K562 (cell line): ENCODE measurements around the gene BRSK1. TPM values are rescaled to one million over a fixed set of nuclear protein-coding genes. Genes with fewer than 3 reads are reported as not detected.
A peak's percentile ranks its signal among the peaks of the same experiment; 100 is the strongest.

Experiments
- AFF1 ChIP-seq, 2 experiments: fragments of 450-650 bp; IDR thresholded peaks; 2 replicates each; pipeline ENCODE4 v1.6.1; 2018; ENCODE audit warnings: mild to moderate bottlenecking in 2 of 2, low read depth in 1 of 2; ENCODE audit not compliant: partially characterized antibody in 2 of 2
- BACH1 ChIP-seq: fragments of 200-800 bp; sonication (Bioruptor generic); IDR thresholded peaks from 2 replicates; pipeline ENCODE4 v1.6.1; 2016; ENCODE audit warnings: missing genetic modification characterization, missing compliant biosample characterization
- CREM ChIP-seq: IDR thresholded peaks from 2 replicates; pipeline ENCODE4 v1.6.1; 2014; ENCODE audit warnings: antibody characterized with exemption, low read depth
- ETS1 ChIP-seq: conservative IDR thresholded peaks from 2 replicates; pipeline ENCODE4 v1.6.1; 2011; ENCODE audit warnings: low read depth, mild to moderate bottlenecking, low read length; ENCODE audit not compliant: control insufficient read depth
- GABPA ChIP-seq: fragments of 200-800 bp; sonication (Bioruptor generic); conservative IDR thresholded peaks from 2 replicates; pipeline ENCODE4 v1.6.1; 2016; ENCODE audit warnings: low read depth, missing genetic modification characterization, missing compliant biosample characterization
- POLR2AphosphoS2 ChIP-seq: IDR thresholded peaks from 2 replicates; pipeline ENCODE4 v1.6.1; 2012; ENCODE audit warnings: low read length, improper control_type of control experiment
- POLR2G ChIP-seq: fragments of 200-400 bp; formaldehyde crosslinking; IDR thresholded peaks from 2 replicates; pipeline ENCODE4 v1.6.1; 2017; ENCODE audit warnings: low read depth, mild to moderate bottlenecking, antibody characterized with exemption, low read length, moderate library complexity
- SMAD2 ChIP-seq: fragments of 150-350 bp; IDR thresholded peaks from 2 replicates; pipeline ENCODE4 v1.6.1; 2014; ENCODE audit warnings: low read depth, mild to moderate bottlenecking, low read length
- ZBTB11 ChIP-seq, 3 experiments: fragments of 200-800 bp in 1 of 3; fragments of 250-450 bp in 1 of 3; fragments of 450-650 bp in 1 of 3; sonication (Bioruptor Pico) in 1 of 3; sonication (Bioruptor generic) in 1 of 3; formaldehyde crosslinking in 1 of 3; IDR thresholded peaks; 2 replicates each; pipeline versions ENCODE4 v1.6.1 to v1.8.0; 2016 to 2022; ENCODE audit warnings: mild to moderate bottlenecking in 2 of 3, missing genetic modification characterization in 2 of 3, missing compliant biosample characterization in 1 of 3, moderate library complexity in 1 of 3
- ZFX ChIP-seq: sonication (generic); formaldehyde crosslinking; IDR thresholded peaks from 2 replicates; pipeline ENCODE4 v1.8.0; 2022; ENCODE audit warnings: mild to moderate bottlenecking, missing genetic modification reagents, moderate library complexity
- ZNF143 ChIP-seq: sonication (generic); formaldehyde crosslinking; IDR thresholded peaks from 2 replicates; pipeline ENCODE4 v1.9.0; 2022; ENCODE audit warnings: mild to moderate bottlenecking, missing genetic modification reagents
- ZNF766 ChIP-seq: fragments of 200-800 bp; sonication (Bioruptor generic); conservative IDR thresholded peaks from 2 replicates; pipeline ENCODE4 v1.6.1; 2016; ENCODE audit warnings: missing genetic modification characterization, missing compliant biosample characterization
- polyA plus RNA-seq, 8 experiments: library from polyadenylated mRNA; depleted of rRNA in 4 of 8; stranded (reverse) in 5 of 8; unstranded in 3 of 8; fragments of >200 nt; fragmentation: Nextera tagmentation in 2 of 8; fragmentation: Illumina TruSeq in 1 of 8; extraction: Ambion mirVana in 2 of 8; extraction: Trizol in 1 of 8; gene quantifications; 2 replicates each; pipeline versions ENCODE4 v1.2.1 to v1.2.3, GENCODE V29; 2011 to 2014; ENCODE audit warnings: inconsistent platforms in 1 of 8, missing spikeins in 1 of 8
- total RNA-seq, 7 experiments: library from RNA; depleted of rRNA in 6 of 7; stranded (reverse); fragments of >200 nt in 6 of 7; fragmentation: Illumina TruSeq in 2 of 7; extraction: Trizol in 2 of 7; gene quantifications; 2 replicates each; pipeline versions ENCODE4 v1.2.1 to v1.2.3, GENCODE V29; 2011 to 2021; ENCODE audit warnings: low replicate concordance in 1 of 7
- TF ChIP-seq, protein P1 (sequence below): fragments of 200-800 bp; sonication (Bioruptor generic); IDR thresholded peaks from 2 replicates; pipeline ENCODE4 v1.6.1; 2017; ENCODE audit warnings: missing genetic modification characterization, missing compliant biosample characterization
- TF ChIP-seq, protein P2 (sequence below): fragments of 250-450 bp; sonication (Bioruptor Pico); IDR thresholded peaks from 2 replicates; pipeline ENCODE4 v1.4.0; 2020; ENCODE audit warnings: mild to moderate bottlenecking

The BRSK1 gene
- total and polyA plus RNA-seq, 9 of the 15 experiments (the other 6 are each of a cell fraction or from before 2014, with no cell fraction given) = 1.7 to 9.3 (median 3.8) TPM; not detected in 2

- TF ChIP-seq, protein P1, sequence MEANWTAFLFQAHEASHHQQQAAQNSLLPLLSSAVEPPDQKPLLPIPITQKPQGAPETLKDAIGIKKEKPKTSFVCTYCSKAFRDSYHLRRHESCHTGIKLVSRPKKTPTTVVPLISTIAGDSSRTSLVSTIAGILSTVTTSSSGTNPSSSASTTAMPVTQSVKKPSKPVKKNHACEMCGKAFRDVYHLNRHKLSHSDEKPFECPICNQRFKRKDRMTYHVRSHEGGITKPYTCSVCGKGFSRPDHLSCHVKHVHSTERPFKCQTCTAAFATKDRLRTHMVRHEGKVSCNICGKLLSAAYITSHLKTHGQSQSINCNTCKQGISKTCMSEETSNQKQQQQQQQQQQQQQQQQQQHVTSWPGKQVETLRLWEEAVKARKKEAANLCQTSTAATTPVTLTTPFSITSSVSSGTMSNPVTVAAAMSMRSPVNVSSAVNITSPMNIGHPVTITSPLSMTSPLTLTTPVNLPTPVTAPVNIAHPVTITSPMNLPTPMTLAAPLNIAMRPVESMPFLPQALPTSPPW = peak; percentile 51; the same call in 1 of the 2 replicates
- TF ChIP-seq ETS1 (peak; percentile 99), ZNF766 (CRISPR knock-in tag) (peak; percentile 75), SMAD2 (peak; percentile 92; the same call in 1 of the 2 replicates), POLR2G (0 out of 2 replicates have a peak, but pooled peaks have one; percentile 5), CREM (peak; percentile 76), GABPA (tag) (peak; percentile 57), ZFX (peak; percentile 42; the same call in 1 of the 2 replicates), AFF1 (IDR thresholded peaks at IDR 0.05; ENCODE audit: low read depth in 1 of 2, partially characterized antibody in 2 of 2) (peak in 1 of 2 experiments; percentile 99), POLR2AphosphoS2 (peak; percentile 68; the same call in 1 of the 2 replicates), ZBTB11 (CRISPR knock-in tag; IDR thresholded peaks at IDR 0.05) (peak in 1 of 3 experiments; percentile 62; a peak in 1 of 6 replicates), BACH1 (tag) (0 out of 2 replicates have a peak, but pooled peaks have one; percentile 64), ZNF143 (peak; percentile 98)
- TF ChIP-seq, protein P2, sequence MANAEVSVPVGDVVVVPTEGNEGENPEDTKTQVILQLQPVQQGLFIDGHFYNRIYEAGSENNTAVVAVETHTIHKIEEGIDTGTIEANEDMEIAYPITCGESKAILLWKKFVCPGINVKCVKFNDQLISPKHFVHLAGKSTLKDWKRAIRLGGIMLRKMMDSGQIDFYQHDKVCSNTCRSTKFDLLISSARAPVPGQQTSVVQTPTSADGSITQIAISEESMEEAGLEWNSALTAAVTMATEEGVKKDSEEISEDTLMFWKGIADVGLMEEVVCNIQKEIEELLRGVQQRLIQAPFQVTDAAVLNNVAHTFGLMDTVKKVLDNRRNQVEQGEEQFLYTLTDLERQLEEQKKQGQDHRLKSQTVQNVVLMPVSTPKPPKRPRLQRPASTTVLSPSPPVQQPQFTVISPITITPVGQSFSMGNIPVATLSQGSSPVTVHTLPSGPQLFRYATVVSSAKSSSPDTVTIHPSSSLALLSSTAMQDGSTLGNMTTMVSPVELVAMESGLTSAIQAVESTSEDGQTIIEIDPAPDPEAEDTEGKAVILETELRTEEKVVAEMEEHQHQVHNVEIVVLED = peak; percentile 40; the same call in 1 of the 2 replicates
Observed at GRCh38 chr19:55305491-55305890, 21.7 kb downstream of the BRSK1 start (continued).
